ENCODE results near the gene ESYT2. TPM values are rescaled to one million over a fixed set of nuclear protein-coding genes. Genes with fewer than 3 reads are reported as not detected.

The ESYT2 gene
- total RNA-seq, 5 donors from 2014 or later (not counting 1 experiment from before 2014, with no cell fraction given), result 99.0 to 122 (median 116) TPM

GRCh38 chr7:158856883-158857668 is 27.8 kb upstream of the ESYT2 start:
- Histone ChIP-seq H3K4me1 (ENCODE audit: control insufficient read depth in 1 of 2, extremely low read depth in 1 of 2, insufficient read depth in 2 of 2, low read length in 2 of 2) (peaks cover 18 to 21% of the 10 kb centered on the region in 2 experiments), H3K27ac (ENCODE audit: low read length) (no peak overlapping the region), H3K27me3 (replicated peaks in 1 of 2; ENCODE audit: control insufficient read depth in 2 of 2, extremely low read depth in 1 of 2, insufficient read depth in 2 of 2, low read length in 1 of 2) (no peaks in the 10 kb centered on the region), H3K9me3 (no peaks in the 10 kb centered on the region), H3K36me3 (ENCODE audit: control insufficient read depth in 2 of 2, extremely low read depth in 1 of 2, insufficient read depth in 1 of 2, low read length in 1 of 2) (no peaks in the 10 kb centered on the region), H3K4me3 (ENCODE audit: control insufficient read depth in 1 of 2, extremely low read depth in 1 of 2, low read length in 1 of 2) (peak overlapping the region; percentile 71 to 75)
- no peaks in the 10 kb centered on the region for H3K9me3 Mint-ChIP-seq
- H3K4me3 Mint-ChIP-seq, result peak overlapping the region; percentile 95 to 98 (median 96)
- ATAC-seq (replicated peaks in 1 of 4) (peak in 1 of 4 experiments; percentile 18), DNase-seq (no peak)
- peak overlapping the region; percentile 55 to 76 for H3K27ac Mint-ChIP-seq
- H3K27me3 Mint-ChIP-seq, result no peaks in the 10 kb centered on the region
- ChIA-PET CTCF (no interaction called here), POLR2A (interaction anchor here in 1 of 2 donors (1.4 kb wide), 1 partner anchor 10 kb away, joined by 4 read pairs; no protein-coding TSS in a partner anchor)
- no peaks in the 10 kb centered on the region for H3K36me3 Mint-ChIP-seq
- H3K4me1 Mint-ChIP-seq, result peaks cover 28 to 34% (median 30%) of the 10 kb centered on the region in 3 donors
- WGBS (ENCODE audit: insufficient coverage), result 11% methylated on average over 15 of the region's 31 CpGs

- Histone ChIP-seq H3K27ac (ENCODE audit: low read length) (no peak overlapping the region), H3K4me1 (ENCODE audit: control insufficient read depth in 1 of 2, extremely low read depth in 1 of 2, insufficient read depth in 2 of 2, low read length in 2 of 2) (peaks cover 18 to 21% of the 10 kb centered on the region in 2 experiments), H3K36me3 (ENCODE audit: control insufficient read depth in 2 of 2, extremely low read depth in 1 of 2, insufficient read depth in 1 of 2, low read length in 1 of 2) (no peaks in the 10 kb centered on the region), H3K4me3 (ENCODE audit: control insufficient read depth in 1 of 2, extremely low read depth in 1 of 2, low read length in 1 of 2) (no peak overlapping the region), H3K27me3 (replicated peaks in 1 of 2; ENCODE audit: control insufficient read depth in 2 of 2, extremely low read depth in 1 of 2, insufficient read depth in 2 of 2, low read length in 1 of 2) (no peaks in the 10 kb centered on the region), H3K9me3 (no peaks in the 10 kb centered on the region)
- peaks cover 19 to 30% (median 26%) of the 10 kb centered on the region in 3 donors for H3K4me1 Mint-ChIP-seq
- no peaks in the 10 kb centered on the region for H3K27me3 Mint-ChIP-seq
- H3K4me3 Mint-ChIP-seq, result peak overlapping the region; percentile 60 to 98 (median 95)
- ChIA-PET CTCF (no interaction called here), POLR2A (interaction anchor here in 1 of 2 donors (0.6 to 1.4 kb wide), 2 partner anchors 9 to 25 kb away, joined by 3 read pairs; no protein-coding TSS in a partner anchor)
- no peaks in the 10 kb centered on the region for H3K9me3 Mint-ChIP-seq
- no peak overlapping the region for H3K27ac Mint-ChIP-seq
- ATAC-seq (replicated peaks in 1 of 4) (no peak), DNase-seq (no peak)
- no peaks in the 10 kb centered on the region for H3K36me3 Mint-ChIP-seq
- WGBS (ENCODE audit: insufficient coverage), result 86% methylated on average over 5 of the region's 7 CpGs
Observed at GRCh38 chr7:158854681-158855081, 25.4 kb upstream of the ESYT2 start.

- Histone ChIP-seq H3K36me3 (ENCODE audit: control insufficient read depth in 2 of 2, extremely low read depth in 1 of 2, insufficient read depth in 1 of 2, low read length in 1 of 2) (no peaks in the 10 kb centered on the region), H3K4me1 (ENCODE audit: control insufficient read depth in 1 of 2, extremely low read depth in 1 of 2, insufficient read depth in 2 of 2, low read length in 2 of 2) (peaks cover 8 to 10% of the 10 kb centered on the region in 2 experiments), H3K9me3 (no peaks in the 10 kb centered on the region), H3K4me3 (ENCODE audit: control insufficient read depth in 1 of 2, extremely low read depth in 1 of 2, low read length in 1 of 2) (no peak overlapping the region), H3K27ac (ENCODE audit: low read length) (no peak overlapping the region), H3K27me3 (replicated peaks in 1 of 2; ENCODE audit: control insufficient read depth in 2 of 2, extremely low read depth in 1 of 2, insufficient read depth in 2 of 2, low read length in 1 of 2) (no peaks in the 10 kb centered on the region)
- 76% methylated on average over 2 of the region's 5 CpGs for WGBS (ENCODE audit: insufficient coverage)
- Mint-ChIP-seq H3K27me3 (no peaks in the 10 kb centered on the region), H3K4me1 (peaks cover 17 to 27% (median 18%) of the 10 kb centered on the region in 3 donors), H3K4me3 (no peak overlapping the region), H3K9me3 (no peaks in the 10 kb centered on the region), H3K27ac (no peak overlapping the region), H3K36me3 (no peaks in the 10 kb centered on the region)
- DNase-seq (no peak), ATAC-seq (replicated peaks in 1 of 4) (no peak)
- ChIA-PET POLR2A (no interaction called here), CTCF (no interaction called here)
Observed at GRCh38 chr7:158850545-158851102, 21.3 kb upstream of the ESYT2 start.

DNA sequence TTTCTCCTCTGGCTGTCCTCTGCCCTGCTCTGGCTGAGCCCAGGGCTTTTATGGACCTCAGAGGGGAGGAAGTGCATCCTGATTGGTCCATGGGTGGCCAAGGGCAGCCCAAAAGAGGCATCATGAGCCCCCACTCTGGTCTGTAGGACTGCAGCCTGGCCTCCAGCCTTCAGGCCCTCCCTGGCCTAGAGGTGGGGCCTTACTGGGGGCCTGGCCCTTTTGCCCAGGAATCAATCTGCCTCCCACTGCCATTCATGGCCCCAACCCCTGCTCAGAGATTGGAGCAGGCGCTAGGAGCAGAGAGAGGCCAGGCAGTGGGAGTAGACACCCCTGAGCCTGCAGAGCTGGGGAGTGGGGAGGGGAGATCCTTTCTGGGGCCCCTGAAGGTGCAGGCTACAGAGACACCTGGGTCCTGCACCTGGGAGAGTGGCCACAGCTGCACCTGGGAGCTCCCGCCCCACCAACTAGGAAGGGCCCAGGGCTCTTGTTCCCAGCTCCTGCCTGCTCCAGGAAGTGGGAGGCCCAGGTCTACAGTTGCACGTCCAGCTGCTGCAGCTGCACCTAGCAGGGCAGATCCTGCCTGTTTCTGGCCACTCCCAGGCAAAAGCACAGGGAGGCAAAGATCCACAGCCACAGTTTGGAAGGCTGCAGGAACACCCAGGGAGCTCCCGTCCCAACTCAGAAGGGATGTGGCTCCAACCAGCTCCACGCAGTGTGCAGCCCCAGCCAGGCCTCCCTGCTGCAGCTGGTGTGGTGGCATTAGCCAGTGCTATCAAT is 20.6 kb upstream of the ESYT2 start:
- Histone ChIP-seq H3K4me3 (ENCODE audit: control insufficient read depth in 1 of 2, extremely low read depth in 1 of 2, low read length in 1 of 2) (no peak overlapping the region), H3K27me3 (replicated peaks in 1 of 2; ENCODE audit: control insufficient read depth in 2 of 2, extremely low read depth in 1 of 2, insufficient read depth in 2 of 2, low read length in 1 of 2) (no peaks in the 10 kb centered on the region), H3K27ac (ENCODE audit: low read length) (no peak overlapping the region), H3K36me3 (ENCODE audit: control insufficient read depth in 2 of 2, extremely low read depth in 1 of 2, insufficient read depth in 1 of 2, low read length in 1 of 2) (no peaks in the 10 kb centered on the region), H3K9me3 (no peaks in the 10 kb centered on the region), H3K4me1 (ENCODE audit: control insufficient read depth in 1 of 2, extremely low read depth in 1 of 2, insufficient read depth in 2 of 2, low read length in 2 of 2) (peaks cover 8 to 10% of the 10 kb centered on the region in 2 experiments)
- ChIA-PET CTCF (no interaction called here), POLR2A (no interaction called here)
- no peak overlapping the region for H3K27ac Mint-ChIP-seq
- peaks cover 17 to 26% (median 18%) of the 10 kb centered on the region in 3 donors for H3K4me1 Mint-ChIP-seq
- H3K4me3 Mint-ChIP-seq, result no peak overlapping the region
- DNase-seq, result no peak
- no peaks in the 10 kb centered on the region for H3K36me3 Mint-ChIP-seq
- no peaks in the 10 kb centered on the region for H3K9me3 Mint-ChIP-seq
- H3K27me3 Mint-ChIP-seq, result no peaks in the 10 kb centered on the region
- no peak for ATAC-seq (replicated peaks in 1 of 4)
- WGBS (ENCODE audit: insufficient coverage), result 54% methylated on average over 4 of the region's 5 CpGs

GRCh38 chr7:158849442-158849767 is 20.1 kb upstream of the ESYT2 start:
- Histone ChIP-seq H3K4me3 (ENCODE audit: control insufficient read depth in 1 of 2, extremely low read depth in 1 of 2, low read length in 1 of 2) (no peak overlapping the region), H3K27ac (ENCODE audit: low read length) (no peak overlapping the region), H3K27me3 (replicated peaks in 1 of 2; ENCODE audit: control insufficient read depth in 2 of 2, extremely low read depth in 1 of 2, insufficient read depth in 2 of 2, low read length in 1 of 2) (no peaks in the 10 kb centered on the region), H3K36me3 (ENCODE audit: control insufficient read depth in 2 of 2, extremely low read depth in 1 of 2, insufficient read depth in 1 of 2, low read length in 1 of 2) (no peaks in the 10 kb centered on the region), H3K9me3 (no peaks in the 10 kb centered on the region), H3K4me1 (ENCODE audit: control insufficient read depth in 1 of 2, extremely low read depth in 1 of 2, insufficient read depth in 2 of 2, low read length in 2 of 2) (peaks cover 8 to 10% of the 10 kb centered on the region in 2 experiments)
- ChIA-PET POLR2A (interaction anchor here in 1 of 2 donors (0.5 to 0.6 kb wide), 2 partner anchors 46 to 76 kb away, joined by 3 read pairs; no protein-coding TSS in a partner anchor), CTCF (no interaction called here)
- H3K27me3 Mint-ChIP-seq, result no peaks in the 10 kb centered on the region
- no peak for DNase-seq
- H3K4me3 Mint-ChIP-seq, result no peak overlapping the region
- H3K9me3 Mint-ChIP-seq, result no peaks in the 10 kb centered on the region
- H3K36me3 Mint-ChIP-seq, result no peaks in the 10 kb centered on the region
- peaks cover 17 to 28% (median 18%) of the 10 kb centered on the region in 3 donors for H3K4me1 Mint-ChIP-seq
- no peak for ATAC-seq (replicated peaks in 1 of 4)
- WGBS (ENCODE audit: insufficient coverage), result 94% methylated on average over 3 of the region's 5 CpGs
- peak overlapping the region in 1 of 2 donors; percentile 34 for H3K27ac Mint-ChIP-seq

GRCh38 chr7:158847451-158847866 is 18.1 kb upstream of the ESYT2 start:
- Mint-ChIP-seq H3K9me3 (no peaks in the 10 kb centered on the region), H3K4me3 (peak overlapping the region; percentile 67 to 77 (median 74)), H3K4me1 (peaks cover 23 to 34% (median 24%) of the 10 kb centered on the region in 3 donors), H3K36me3 (no peaks in the 10 kb centered on the region), H3K27me3 (no peaks in the 10 kb centered on the region), H3K27ac (peak overlapping the region; percentile 99)
- POLR2A ChIA-PET, result interaction anchor here (0.7 to 1.2 kb wide), 3 partner anchors 8 to 16 kb away, joined by 4 to 5 read pairs (median 5); partner anchors contain the start of gene DYNC2I1 (in 1 of the 2)
- Histone ChIP-seq H3K4me3 (ENCODE audit: control insufficient read depth in 1 of 2, extremely low read depth in 1 of 2, low read length in 1 of 2) (peak overlapping the region; percentile 10 to 31), H3K36me3 (ENCODE audit: control insufficient read depth in 2 of 2, extremely low read depth in 1 of 2, insufficient read depth in 1 of 2, low read length in 1 of 2) (no peaks in the 10 kb centered on the region), H3K27ac (ENCODE audit: low read length) (peak overlapping the region; percentile 81), H3K9me3 (no peaks in the 10 kb centered on the region), H3K27me3 (replicated peaks in 1 of 2; ENCODE audit: control insufficient read depth in 2 of 2, extremely low read depth in 1 of 2, insufficient read depth in 2 of 2, low read length in 1 of 2) (no peaks in the 10 kb centered on the region), H3K4me1 (ENCODE audit: control insufficient read depth in 1 of 2, extremely low read depth in 1 of 2, insufficient read depth in 2 of 2, low read length in 2 of 2) (peaks cover 8 to 14% of the 10 kb centered on the region in 2 experiments)
- DNase-seq, result peak in 1 of 35 experiments; percentile 38
- ATAC-seq (replicated peaks in 1 of 4), result peak; percentile 47 to 71 (median 60)
- CTCF ChIA-PET, result interaction anchor here in 1 of 2 donors (0.9 to 1.6 kb wide), 3 partner anchors 8 to 130 kb away, joined by 3 to 7 read pairs (median 6); no protein-coding TSS in a partner anchor
- WGBS (ENCODE audit: insufficient coverage), result no CpG with 5 or more reads among the region's 1 CpG

All from T-cell (primary cell).